Left renal cortex interstitium (tissue), 4 donors: ENCODE data around the gene GPR179. TPM values are rescaled to one million over a fixed set of nuclear protein-coding genes. Genes with fewer than 3 reads are reported as not detected.

Experiments used
- DNase-seq, 4 donors: peaks; one replicate each; pipeline ENCODE4 v3.0.0-alpha.2; 2013; ENCODE audit warnings: low read depth in 4 of 4, low spot score in 2 of 4, missing footprints in 1 of 4
- polyA plus RNA-seq, 4 donors: library from polyadenylated mRNA; unstranded; fragments of 120-200 nt; gene quantifications; one replicate each; pipeline ENCODE4 v1.2.1, GENCODE V29; 2013; ENCODE audit not compliant: insufficient read length in 4 of 4

Gene GPR179
- under 1 TPM; 0.05 to 0.14 (median 0.09) TPM for polyA plus RNA-seq

DNA sequence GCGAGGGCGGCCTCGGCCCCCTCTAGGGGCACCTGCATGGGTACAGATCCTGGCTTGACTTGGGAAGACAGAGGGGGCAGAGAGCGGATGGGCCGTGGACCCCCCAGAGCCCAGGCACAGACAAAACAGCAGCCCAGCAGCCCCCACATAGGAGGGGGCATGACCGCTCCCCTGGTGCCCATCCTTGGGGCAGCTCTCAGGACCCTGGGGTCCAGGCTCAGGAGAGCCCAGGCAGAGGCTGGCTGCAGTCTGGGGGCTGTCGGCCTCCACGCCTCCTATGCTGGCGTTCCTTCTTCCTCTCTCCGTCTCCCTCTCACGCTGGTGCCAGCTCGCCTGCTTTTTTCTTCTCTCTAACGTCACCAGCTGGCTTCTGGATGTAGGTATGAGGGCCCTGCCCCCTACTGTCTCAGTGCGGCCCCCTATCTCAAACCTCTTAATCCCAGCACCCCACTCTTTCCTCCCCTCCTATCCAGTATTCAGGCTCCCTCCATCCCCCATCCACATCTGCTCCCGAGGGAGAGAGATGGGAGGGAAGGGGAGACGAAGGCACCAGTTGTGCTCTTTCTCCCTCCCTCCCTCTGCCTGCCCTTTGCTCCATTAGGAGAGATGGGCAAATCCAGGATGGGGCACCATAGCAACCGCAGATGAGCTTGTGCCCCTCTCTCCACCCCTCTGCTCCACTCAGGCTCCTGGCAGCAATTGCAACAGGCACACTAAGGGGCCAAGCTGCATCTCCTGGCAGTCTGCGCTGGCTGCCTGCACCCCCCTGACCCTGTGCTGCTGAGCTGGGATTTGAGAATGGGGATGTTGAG, at the start of gene GPR179:
Gene GPR179, minus strand, starts transcription at position 349 of the 812 bp plus-strand sequence. Its CDS starts 167 bp downstream, at position 182.
- DNase-seq: no peak

DNA sequence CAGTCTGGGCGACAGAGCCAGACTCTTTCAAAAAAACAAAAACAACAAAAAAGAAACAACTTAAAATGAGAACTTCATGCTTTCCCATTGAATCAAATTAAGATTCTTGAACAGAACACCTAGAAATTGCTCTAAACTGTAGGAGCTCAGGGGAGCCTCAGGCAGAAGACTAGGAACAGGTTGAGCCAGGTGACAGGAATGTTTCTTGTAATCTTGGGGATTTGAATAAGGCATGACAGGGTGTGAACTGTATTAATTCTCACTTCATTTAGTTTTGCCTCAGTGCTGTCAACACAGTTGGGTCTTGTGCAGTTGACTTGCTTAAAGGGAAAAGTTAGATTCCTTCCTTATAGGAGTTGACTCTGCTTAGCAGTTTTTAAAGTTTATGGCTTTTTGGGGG, 35.7 kb upstream of the GPR179 start:
- DNase-seq: no peak

- DNase-seq: no peak
These were observed 25.5 kb upstream of the GPR179 start for GRCh38 chr17:38369124-38369886.

GRCh38 chr17:38364741-38365140, 21.0 kb upstream of the GPR179 start:
- DNase-seq: no peak

DNA sequence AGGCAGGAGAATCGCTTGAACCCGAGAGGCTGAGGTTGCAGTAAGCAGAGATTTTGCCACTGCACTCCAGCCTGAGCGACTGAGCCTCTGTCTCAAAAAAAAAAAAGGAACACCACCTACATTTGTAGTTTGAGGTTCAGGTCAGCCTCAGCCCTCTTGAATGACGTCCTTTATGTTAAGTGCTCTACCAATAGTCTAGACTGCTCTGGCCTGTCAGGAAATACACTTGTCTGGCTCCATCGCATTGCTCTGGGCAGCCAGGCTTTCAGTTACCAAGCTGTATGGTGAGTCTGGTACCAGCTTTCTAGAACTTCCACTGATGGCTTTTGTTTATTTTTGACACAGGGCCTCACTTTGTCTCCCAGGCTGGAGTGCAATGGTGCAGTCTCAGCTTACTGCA, 19.3 kb upstream of the GPR179 start:
- no peak for DNase-seq

GRCh38 chr17:38361694-38362465, 18.1 kb upstream of the GPR179 start:
- no peak for DNase-seq

GRCh38 chr17:38358586-38359513, 15.1 kb upstream of the GPR179 start:
- DNase-seq: no peak

DNA sequence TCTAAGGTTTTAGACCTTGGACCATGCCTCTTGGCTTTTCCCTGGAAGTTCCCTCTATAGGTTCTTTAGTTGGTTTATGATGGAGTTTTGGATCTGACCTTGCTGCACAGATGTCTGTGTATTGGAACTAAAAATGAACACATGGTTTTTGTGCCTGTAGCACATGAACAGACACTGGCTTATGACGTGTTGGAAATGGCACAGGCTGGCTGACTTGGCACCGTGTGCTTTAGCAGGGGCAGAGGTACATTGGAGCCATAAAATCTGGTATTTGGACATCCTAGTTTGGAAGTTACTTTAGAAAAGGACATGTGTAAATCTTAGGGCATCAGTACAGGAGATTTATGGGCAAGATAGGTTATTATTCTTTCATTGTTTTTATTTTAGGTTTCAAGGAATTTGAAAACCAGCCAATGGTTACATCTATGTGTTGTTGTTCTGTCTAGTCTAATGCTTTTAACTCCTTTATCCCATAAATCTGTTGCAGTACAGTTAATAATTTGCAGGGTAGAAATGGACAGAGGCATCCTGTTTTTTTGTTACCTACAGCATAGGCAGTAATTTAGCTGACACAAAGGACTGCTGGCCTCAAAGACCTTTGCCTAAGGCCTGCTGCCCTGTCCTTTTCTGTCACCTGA, 13.8 kb upstream of the GPR179 start:
- DNase-seq: no peak

DNA sequence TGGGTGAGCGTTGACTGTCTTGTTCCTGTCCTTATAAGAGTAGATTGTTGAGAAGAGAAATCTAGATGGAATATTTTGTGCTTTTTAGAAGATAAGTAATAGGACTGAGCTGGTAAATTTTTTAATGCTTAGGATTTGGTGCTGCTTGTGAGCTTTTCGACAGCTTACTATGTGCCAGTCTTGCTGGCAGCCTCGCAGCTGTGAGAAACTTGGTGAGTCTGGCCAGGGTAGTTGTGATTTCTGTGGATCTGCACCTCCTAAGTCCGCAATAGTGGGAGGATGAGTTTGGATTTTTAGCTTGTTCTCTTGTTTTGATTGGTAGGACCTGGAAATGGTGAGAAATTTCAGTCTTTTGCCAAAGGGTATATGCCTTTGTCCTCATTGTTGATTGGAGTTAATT, 11.5 kb upstream of the GPR179 start:
- DNase-seq: no peak

DNA sequence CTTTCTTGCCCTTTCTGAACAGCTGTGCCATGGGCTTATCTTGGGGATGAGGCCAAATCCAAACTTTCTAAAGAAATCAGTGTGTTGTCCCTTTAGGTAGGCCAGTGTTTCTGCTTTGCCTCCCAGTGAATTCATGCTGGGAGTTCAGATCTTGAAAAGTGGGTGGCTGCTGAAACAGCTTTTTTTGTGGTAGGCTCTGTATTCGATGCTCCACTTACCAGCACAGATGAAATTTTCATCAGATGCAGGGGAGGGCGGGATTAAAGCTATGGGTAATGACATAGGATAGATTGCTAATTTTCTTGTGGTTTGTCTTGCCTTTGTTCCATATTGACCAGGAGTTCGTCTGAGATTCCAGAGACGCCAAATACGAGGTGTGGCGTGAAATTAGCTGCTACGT, 10.7 kb upstream of the GPR179 start:
- DNase-seq: no peak

GRCh38 chr17:38353668-38354067, 9.9 kb upstream of the GPR179 start:
- no peak for DNase-seq

DNA sequence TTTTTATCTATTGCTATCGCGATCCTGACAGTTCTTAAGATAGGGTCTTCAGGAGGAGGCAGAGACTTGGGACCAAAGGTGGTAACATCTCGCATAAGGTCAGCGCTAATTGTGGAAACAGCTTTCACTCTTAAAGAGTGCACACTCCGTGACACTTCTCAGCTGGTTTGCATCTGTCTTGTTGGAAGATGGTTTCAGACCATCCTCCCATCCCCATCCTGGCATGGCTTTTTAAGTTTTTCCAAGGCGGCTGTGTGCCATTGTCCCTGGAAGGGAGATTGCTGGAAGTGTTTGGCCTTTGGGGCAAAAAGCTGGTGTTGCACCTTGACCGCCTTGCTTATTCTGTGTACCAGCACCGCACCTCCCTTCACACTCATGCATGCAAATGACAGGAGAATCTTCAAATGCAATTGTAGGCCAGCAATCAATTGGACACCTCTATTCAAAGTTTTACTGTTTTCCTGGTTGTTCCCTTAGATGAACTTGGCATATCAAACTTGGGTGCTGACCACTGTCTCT, 9.4 kb upstream of the GPR179 start:
- DNase-seq: no peak

DNA sequence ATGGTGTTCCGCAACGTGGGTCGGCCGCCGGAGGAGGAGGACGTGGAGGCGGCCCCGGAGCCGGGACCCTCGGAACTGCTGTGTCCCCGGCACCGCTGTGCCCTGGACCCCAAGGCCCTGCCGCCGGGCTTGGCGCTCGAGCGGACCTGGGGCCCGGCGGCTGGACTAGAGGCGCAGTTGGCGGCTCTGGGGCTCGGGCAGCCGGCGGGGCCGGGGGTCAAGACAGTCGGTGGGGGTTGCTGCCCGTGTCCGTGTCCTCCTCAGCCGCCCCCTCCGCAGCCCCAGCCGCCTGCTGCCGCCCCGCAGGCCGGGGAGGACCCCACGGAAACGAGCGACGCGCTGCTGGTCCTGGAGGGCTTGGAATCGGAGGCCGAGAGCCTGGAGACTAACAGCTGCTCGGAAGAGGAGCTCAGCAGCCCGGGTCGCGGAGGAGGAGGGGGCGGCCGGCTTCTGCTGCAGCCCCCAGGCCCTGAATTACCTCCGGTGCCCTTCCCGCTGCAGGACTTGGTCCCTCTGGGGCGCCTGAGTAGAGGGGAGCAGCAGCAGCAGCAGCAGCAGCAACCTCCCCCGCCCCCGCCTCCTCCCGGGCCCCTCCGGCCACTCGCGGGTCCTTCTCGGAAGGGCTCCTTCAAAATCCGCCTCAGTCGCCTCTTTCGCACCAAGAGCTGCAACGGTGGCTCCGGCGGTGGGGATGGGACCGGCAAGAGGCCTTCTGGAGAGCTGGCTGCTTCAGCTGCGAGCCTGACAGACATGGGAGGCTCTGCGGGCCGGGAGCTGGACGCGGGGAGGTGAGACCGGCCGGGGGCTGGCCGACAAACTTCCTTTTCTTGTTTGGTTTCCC, 8.7 kb upstream of the GPR179 start:
- DNase-seq: no peak

DNA sequence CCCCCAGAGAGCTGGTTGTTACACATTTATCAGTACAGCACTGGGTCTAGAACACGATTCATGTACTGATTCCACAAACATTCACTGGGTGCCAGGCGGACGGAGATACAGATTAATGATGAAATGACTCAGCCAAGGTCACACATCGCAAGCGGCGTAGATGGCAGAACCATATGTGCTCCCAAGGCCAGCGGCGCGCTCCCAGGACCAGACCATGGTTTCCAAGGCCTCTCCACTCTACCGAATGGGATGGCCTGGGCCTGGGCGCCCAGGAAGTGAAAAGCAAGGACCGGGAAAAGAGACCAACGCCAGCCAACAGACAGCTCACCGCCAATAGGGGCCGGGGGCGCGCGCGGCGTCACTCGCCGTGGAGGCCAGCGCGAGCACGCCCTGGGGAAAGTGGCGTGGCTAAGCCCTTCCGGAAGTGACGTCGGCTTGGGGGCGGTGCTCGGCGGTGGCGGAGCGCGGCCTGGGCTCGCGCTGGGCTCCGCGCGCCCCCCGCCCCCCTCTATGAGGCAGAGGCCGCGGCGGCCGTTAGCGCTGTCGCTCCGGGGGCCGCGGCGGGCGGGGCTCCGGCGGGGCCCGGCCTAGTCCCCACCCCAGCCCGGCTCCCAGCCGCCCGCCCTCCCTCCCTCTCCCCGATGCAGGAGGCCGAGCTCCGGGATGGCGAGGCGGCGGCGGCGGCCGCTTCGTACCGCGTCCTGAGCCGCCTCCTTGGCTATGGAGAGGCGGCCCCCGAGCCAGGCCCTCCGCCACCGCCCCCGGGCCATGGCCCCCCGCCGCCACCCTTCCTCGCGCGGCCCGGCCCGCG, 7.9 kb upstream of the GPR179 start, which contains the start of gene SOCS7:
Gene SOCS7, plus strand, starts transcription at position 433 of the 811 bp plus-strand sequence. Its CDS starts 209 bp downstream, at position 642.
- peak; percentile 79 to 89 (median 84) for DNase-seq

DNA sequence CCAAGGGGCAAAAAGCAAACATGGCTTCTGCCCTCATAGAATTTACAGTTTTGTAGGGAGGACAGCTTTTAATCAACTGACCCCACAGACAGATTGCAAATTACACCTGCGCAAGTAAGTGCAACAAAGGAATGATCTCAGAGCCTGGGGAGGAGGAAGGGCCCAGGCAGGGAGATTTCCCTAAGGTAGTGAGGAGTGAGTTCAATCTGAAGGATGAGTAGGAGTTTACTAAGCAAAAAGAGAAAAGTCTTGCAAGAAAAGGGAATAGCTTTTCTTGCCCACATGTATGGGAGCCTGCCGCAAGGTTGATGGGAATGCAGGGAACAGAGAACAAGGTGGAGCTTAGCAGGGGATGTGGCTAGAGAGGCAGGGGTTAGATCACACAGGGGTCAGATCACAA, 6.3 kb upstream of the GPR179 start:
- DNase-seq: no peak

- peak in 3 of 4 donors; percentile 51 to 81 (median 71) for DNase-seq
These were observed 5.5 kb upstream of the GPR179 start for GRCh38 chr17:38349097-38349730.

DNA sequence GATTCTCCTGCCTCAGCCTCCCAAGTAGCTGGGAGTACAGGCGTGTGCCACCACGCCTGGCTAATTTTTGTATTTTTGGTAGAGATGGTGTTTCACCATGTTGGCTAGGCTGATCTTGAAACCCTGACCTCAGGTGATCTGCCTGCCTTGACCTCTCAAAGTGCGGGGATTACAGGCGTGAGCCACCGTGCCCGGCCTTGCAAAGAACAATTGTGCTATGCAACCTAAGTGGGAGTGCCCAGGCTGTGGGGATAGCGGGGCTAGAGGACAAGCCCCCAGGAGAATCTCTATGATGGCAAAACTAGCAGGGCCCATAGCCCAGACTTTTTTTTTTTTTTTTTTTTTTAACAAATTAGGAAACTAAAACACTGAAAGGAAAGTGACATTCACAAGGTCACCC, 2.0 kb upstream of the GPR179 start:
- DNase-seq: no peak
